Peyer's patch (tissue), 4 donors: ENCODE data around the gene ITGA8. TPM values are rescaled to one million over a fixed set of nuclear protein-coding genes. Genes with fewer than 3 reads are reported as not detected.
"Not testable (repeated sequence)": the region's sequence is repeated elsewhere in the genome, so short reads cannot be mapped to it uniquely, and the experiment has no call there.

Experiments
- DNase-seq, 3 donors: peaks; one replicate each; pipeline ENCODE4 v3.0.0-alpha.2; 2017 to 2019
- H3K27ac ChIP-seq, 4 donors: fragments of 200-600 bp; sonication (generic); one replicate each; pipeline ENCODE4 v1.5.1; 2016 to 2019
- H3K27me3 ChIP-seq, 2 donors: fragments of 200-600 bp; sonication (generic); one replicate each; pipeline ENCODE4 v1.5.1; 2019
- H3K36me3 ChIP-seq, 3 donors: fragments of 200-600 bp; sonication (generic); one replicate each; pipeline ENCODE4 v1.5.1; 2016 to 2019
- H3K4me1 ChIP-seq, 4 donors: fragments of 200-600 bp; sonication (generic); one replicate each; pipeline ENCODE4 v1.5.1; 2016 to 2019
- H3K4me3 ChIP-seq, 4 donors: fragments of 200-600 bp; sonication (generic); 1 replicate in 3 of 4; 2 replicates in 1 of 4; pipeline ENCODE4 v1.5.1; 2016 to 2019; ENCODE audit warnings: mild to moderate bottlenecking in 1 of 4
- H3K9me3 ChIP-seq, 4 donors: fragments of 200-600 bp; sonication (generic); one replicate each; pipeline ENCODE4 v1.5.1; 2016 to 2019; ENCODE audit warnings: mild to moderate bottlenecking in 1 of 4
- CTCF ChIP-seq, 6 experiments: fragments of 450-650 bp in 4 of 6; fragments of 200-600 bp in 2 of 6; sonication (generic) in 1 of 6; IDR thresholded peaks; one replicate each; pipeline ENCODE4 v1.5.1; 2017 to 2019; ENCODE audit warnings: antibody characterized with exemption in 6 of 6, mild to moderate bottlenecking in 3 of 6, moderate library complexity in 1 of 6
- POLR2A ChIP-seq, 2 donors: fragments of 450-650 bp; IDR thresholded peaks; one replicate each; pipeline ENCODE4 v1.5.1; 2017; ENCODE audit warnings: antibody characterized with exemption in 2 of 2, mild to moderate bottlenecking in 2 of 2, moderate library complexity in 2 of 2
- total RNA-seq, 4 donors: library from RNA; depleted of rRNA; stranded (reverse); fragments of >200 nt; gene quantifications; one replicate each; pipeline ENCODE4 v1.1.0, GENCODE V29; 2016

Gene ITGA8
- total RNA-seq, 4 donors from 2014 or later, result 2.4 to 13.2 (median 3.9) TPM

DNA sequence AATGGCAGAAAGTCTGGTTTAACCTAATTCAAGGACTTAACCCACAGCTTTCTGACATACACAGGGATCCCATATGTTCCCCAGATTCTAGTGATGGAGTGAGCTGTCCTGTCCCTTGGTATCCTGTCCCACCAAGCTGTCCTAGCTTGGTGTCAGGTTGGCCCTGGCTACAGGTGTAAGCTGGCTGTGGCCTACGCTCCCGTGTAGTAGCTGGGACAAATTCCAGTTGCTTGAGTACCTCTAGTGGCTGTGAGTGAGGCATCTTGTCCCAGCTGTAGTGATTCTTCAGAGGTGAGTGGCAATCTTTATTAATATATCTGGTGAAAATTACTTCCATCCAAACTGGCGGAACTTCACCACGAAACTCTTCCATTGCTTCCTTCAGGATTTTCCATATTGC, 243.4 kb downstream of the ITGA8 start:
- no peak for DNase-seq
- TF ChIP-seq CTCF (IDR thresholded peaks at IDR 0.05) (no peak), POLR2A (IDR thresholded peaks at IDR 0.05) (no peak)

DNA sequence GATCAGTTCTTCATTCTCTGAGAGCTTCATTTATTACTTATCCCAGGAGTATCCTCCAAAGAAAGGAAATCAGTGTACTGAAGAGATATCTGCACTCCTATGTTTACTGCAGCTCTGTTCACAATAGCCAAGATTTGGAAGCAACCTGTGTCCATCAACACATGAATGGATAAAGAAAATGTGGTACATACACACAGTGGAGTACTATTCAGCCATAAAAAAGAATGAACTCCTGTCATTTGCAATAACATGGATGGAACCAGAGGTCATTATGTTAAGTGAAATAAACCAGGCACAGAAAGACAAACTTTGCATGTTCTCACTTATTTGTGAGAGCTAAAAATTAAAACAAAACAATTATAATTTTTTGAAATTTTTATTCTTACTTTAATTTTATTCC, 244.3 kb downstream of the ITGA8 start:
- not testable (repeated sequence) for H3K36me3 ChIP-seq, H3K27ac ChIP-seq, H3K4me3 ChIP-seq, H3K9me3 ChIP-seq, H3K27me3 ChIP-seq, H3K4me1 ChIP-seq, DNase-seq

More for the DNA sequence above, 243.4 kb downstream of the ITGA8 start:
- H3K27ac ChIP-seq, result no peak overlapping the region
- H3K36me3 ChIP-seq, result no peaks in the 10 kb centered on the region
- H3K4me3 ChIP-seq, result no peak overlapping the region
- no peaks in the 10 kb centered on the region for H3K27me3 ChIP-seq
- H3K4me1 ChIP-seq, result no peaks in the 10 kb centered on the region
- H3K9me3 ChIP-seq, result no peaks in the 10 kb centered on the region

DNA sequence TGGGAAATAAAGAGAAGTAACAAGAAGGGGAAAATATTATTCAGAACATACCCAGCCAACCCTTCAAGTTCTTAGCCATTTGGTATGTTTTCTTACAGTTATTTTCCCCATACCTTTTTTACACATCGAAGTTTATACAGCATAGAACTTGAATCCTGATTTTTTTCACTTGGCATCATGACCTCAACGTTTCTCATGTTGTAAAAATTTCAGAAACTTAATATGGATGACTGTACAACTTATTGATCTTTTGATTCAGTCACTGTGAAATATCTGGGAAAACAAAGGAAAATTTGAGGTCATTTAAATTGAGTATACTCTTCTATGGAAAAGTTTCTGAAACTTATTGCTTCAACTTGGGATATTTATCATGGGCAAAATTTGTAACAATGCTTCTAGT, 245.1 kb downstream of the ITGA8 start:
- no peaks in the 10 kb centered on the region for H3K36me3 ChIP-seq
- no peaks in the 10 kb centered on the region for H3K27me3 ChIP-seq
- no peak overlapping the region for H3K4me3 ChIP-seq
- TF ChIP-seq CTCF (IDR thresholded peaks at IDR 0.05), result no peak
- no peak for TF ChIP-seq POLR2A (IDR thresholded peaks at IDR 0.05)
- no peaks in the 10 kb centered on the region for H3K9me3 ChIP-seq
- DNase-seq, result no peak
- H3K27ac ChIP-seq, result no peak overlapping the region
- no peaks in the 10 kb centered on the region for H3K4me1 ChIP-seq

- no peaks in the 10 kb centered on the region for H3K9me3 ChIP-seq
- H3K36me3 ChIP-seq, result no peaks in the 10 kb centered on the region
- no peaks in the 10 kb centered on the region for H3K4me1 ChIP-seq
- no peaks in the 10 kb centered on the region for H3K27me3 ChIP-seq
- no peak overlapping the region for H3K4me3 ChIP-seq
- no peak for TF ChIP-seq POLR2A (IDR thresholded peaks at IDR 0.05)
- no peak for TF ChIP-seq CTCF (IDR thresholded peaks at IDR 0.05)
- no peak for DNase-seq
- no peak overlapping the region for H3K27ac ChIP-seq
Observed at GRCh38 chr10:15473396-15473767, 246.3 kb downstream of the ITGA8 start.

GRCh38 chr10:15472431-15473395, 247.0 kb downstream of the ITGA8 start:
- no peaks in the 10 kb centered on the region for H3K36me3 ChIP-seq
- no peak for TF ChIP-seq CTCF (IDR thresholded peaks at IDR 0.05)
- no peak for TF ChIP-seq POLR2A (IDR thresholded peaks at IDR 0.05)
- H3K27me3 ChIP-seq, result no peaks in the 10 kb centered on the region
- H3K4me3 ChIP-seq, result no peak overlapping the region
- no peaks in the 10 kb centered on the region for H3K9me3 ChIP-seq
- H3K4me1 ChIP-seq, result no peaks in the 10 kb centered on the region
- no peak overlapping the region for H3K27ac ChIP-seq
- DNase-seq, result no peak

GRCh38 chr10:15472008-15472407, 247.7 kb downstream of the ITGA8 start:
- no peaks in the 10 kb centered on the region for H3K36me3 ChIP-seq
- H3K4me3 ChIP-seq, result no peak overlapping the region
- H3K27ac ChIP-seq, result no peak overlapping the region
- no peaks in the 10 kb centered on the region for H3K4me1 ChIP-seq
- TF ChIP-seq CTCF (IDR thresholded peaks at IDR 0.05) (no peak), POLR2A (IDR thresholded peaks at IDR 0.05) (no peak)
- H3K27me3 ChIP-seq, result no peaks in the 10 kb centered on the region
- no peak for DNase-seq
- H3K9me3 ChIP-seq, result no peaks in the 10 kb centered on the region
